TTC549 (cell line): ENCODE measurements around the gene KCNJ8.
"Not testable (repeated sequence)": the region's sequence is repeated elsewhere in the genome, so short reads cannot be mapped to it uniquely, and the experiment has no call there.

Source experiments
- FAIRE-seq: peaks from 2 replicates; lab custom pipeline; 2012; peaks lifted over from hg19 to GRCh38; lab: Jason Lieb, UNC

KCNJ8 gene

DNA sequence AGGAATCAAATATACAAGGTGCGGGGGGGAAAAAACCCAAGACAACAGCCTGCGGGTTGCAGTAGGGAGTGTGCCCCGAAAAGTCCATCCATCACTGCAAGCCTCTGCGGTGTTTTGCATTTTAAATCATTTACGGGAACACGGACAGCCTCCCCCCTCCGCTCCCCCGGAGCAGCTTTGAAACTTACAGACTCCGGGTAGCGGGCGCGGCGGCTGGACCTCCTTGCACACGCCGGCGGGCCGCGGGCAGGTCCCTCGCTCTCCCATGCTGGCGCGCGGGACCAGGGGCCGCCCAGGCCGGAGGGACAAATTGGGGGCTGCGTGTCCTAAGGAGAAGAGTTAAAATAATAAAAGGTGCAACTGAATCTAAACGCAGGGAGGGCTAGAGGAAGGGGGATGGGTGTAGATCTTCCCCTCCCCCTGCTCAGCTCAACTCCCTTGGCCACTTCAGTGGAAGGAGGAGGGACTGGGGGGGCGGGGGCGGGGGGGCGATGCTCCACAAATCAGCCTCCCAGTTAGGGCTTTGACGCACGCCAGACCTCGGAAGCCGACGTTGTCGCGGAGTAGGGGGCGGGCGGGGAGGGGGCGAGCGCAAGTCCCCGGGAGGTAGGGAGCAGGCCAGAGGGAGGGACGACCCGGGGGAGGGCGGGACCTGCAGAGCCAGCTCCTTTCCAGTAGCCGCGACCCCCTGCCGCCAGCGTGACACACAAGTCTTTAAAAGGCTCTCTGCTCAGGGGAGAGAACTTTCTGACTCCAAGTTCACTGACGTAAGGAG lies at the start of gene KCNJ8:
Gene KCNJ8 (minus strand): TSS at position 349 of the 775 bp plus-strand sequence. CDS start 1,090 bp downstream, outside the sequence.
- no peak for FAIRE-seq

DNA sequence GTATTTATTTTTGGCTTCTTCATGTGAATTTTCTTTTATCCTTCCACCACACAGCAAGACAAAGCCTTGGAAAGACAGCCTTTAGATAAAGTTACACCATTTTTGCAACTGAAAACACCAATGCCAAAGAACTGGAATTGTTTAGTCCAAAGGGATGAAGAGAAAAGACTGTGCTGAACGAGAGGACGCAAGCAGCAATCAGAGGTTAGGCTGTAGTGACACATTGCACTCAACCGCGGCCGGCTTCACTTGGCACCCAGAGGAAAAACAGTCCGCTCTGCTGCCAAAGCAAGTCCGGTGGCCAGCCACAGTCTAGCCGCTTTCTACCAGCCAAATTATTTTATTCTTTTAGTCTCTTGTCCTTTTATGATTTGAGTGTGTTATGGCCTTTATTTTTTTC lies 49.1 kb upstream of the KCNJ8 start:
- no peak for FAIRE-seq

DNA sequence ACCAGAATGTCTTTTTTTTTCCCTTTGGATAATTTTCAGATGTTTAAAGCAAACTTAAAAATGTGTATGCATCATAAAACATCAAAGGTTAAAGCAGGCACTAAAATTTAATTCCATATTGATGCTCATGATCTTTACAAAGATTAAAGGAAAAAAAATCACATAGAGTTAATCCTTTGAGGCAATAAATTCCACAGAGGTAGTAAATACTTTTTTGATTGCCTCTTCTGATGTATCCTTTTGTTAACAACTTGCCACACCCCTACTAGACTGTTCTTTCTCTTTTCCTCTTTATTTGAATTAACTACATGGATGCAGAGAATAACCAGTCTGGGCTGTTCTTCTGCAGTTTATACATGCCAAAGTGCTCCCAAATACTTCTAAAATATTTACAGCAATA lies 45.2 kb upstream of the KCNJ8 start:
- no peak for FAIRE-seq

DNA sequence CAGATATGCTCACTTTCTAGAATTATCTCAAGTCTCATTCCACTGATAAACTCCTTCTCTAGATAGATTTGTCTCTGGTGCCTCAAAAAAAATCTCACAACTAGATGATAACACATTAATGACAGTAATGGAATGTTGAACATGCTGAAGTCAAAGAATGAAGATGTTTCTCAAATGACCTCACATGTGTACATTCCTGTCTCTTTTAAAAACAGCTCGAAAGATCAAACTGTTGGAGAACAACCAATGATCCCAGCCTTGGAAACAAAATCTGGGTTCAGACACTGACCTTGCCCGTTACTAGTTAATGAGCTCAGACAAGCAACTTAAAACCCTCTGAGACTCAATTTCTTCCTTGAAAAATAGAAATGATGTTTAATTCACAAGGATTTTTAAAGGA lies 44.7 kb upstream of the KCNJ8 start:
- FAIRE-seq, result no peak

DNA sequence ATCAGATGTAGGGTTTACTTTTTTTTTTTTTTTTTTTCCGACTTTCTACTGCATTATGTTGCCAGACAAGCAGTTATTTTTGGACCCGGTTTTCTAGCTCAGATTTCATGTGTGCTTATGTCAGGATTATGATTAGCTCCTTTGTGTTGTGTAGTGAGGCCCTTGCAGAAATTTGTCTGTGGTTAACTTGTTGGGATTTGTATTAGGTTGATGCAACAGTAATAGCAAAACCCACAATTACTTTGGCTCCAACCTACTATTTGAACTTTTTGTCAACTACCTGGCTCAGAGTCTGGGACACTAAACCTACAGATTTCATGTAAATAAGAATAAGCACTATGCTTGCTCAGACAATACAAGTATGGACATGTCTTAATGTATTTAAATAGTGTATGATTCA lies 44.1 kb upstream of the KCNJ8 start:
- no peak for FAIRE-seq

DNA sequence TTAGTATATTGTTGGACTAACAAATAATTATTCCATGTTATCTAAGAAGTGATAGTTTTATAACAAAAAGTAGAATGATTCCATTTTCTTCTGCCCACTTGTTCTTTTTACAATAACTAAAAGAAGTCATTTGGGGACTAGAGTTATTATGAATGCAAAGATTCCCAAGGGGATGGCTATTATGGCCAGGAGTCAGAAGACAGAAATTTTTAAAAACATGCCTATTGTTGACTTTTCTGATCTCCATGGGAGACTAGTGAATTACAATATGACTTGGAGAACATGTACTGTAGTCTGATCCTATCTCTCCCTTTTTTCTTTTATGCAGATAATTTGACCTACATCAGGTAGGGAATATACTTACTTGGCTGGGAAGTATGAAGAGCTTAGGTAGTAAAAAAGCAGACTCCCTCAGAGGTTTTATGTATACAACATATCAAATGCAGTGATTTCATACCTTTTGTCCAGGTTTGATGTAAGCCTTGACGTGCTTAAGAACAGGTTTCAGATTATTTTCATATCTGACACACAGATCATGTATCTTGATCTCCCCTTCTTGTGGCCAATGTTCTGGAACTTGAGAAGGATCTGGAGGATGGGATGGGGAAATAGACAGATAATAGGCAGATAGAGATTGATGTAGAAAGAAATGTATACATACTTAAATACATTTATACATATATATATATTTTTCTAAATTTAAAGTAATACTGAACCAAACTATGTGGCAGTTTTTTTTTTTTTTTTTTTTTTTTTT lies 41.0 kb upstream of the KCNJ8 start:
- FAIRE-seq, result no peak

DNA sequence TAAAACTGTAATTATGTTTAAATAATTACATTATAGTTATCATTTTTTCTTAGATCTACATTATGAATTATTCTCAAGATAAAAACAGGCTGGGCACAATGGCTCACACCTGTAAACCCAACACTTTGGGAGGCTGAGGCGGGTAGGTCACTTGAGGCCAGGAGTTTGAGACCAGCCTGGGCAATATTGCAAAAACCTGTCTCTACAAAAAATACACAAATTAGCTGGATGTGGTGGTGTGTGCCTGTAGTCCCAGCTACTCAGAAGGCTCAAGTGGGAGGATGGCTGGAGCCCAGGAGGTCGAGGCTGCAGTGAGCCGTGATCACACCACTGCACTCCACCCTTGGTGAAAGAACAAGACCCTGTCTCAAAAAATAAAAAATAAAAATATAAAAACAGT lies 40.3 kb upstream of the KCNJ8 start:
- no peak for FAIRE-seq

DNA sequence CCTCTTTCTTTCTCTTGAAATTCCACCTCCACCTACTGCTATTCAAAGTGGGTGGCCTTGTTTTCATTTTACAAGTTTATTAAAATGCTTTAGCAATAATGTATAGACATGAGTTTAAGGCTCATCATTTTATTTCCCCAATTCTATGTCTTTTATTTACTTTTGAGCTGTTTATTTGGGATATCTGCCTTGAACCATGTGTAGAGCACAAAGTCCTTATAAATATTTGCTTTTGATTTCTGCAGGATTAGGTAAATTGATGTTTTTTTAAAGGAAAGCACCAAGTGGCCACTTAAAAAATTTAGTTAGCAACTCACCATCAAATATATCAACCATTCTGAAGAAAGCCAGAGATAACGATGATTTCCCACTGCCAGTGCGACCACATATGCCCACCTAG lies 39.8 kb upstream of the KCNJ8 start:
- FAIRE-seq, result no peak

DNA sequence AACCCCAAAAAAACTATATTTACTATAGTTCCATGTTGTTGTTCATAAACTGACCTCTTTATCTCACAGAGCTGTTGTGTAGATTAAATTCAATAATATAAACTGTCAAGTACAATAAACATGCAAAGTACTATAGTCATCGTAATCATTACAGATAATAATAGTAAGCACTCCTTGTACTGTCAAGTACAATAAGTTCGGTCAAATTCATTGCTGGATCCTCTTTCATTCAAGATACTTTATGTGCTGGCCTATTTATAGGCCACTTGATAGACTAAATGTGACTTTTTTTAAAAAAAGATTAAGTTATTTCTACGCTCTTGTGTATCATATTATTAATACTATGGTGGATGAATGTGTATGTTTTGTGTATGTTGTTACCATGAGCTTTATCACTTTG lies 39.2 kb upstream of the KCNJ8 start:
- no peak for FAIRE-seq

DNA sequence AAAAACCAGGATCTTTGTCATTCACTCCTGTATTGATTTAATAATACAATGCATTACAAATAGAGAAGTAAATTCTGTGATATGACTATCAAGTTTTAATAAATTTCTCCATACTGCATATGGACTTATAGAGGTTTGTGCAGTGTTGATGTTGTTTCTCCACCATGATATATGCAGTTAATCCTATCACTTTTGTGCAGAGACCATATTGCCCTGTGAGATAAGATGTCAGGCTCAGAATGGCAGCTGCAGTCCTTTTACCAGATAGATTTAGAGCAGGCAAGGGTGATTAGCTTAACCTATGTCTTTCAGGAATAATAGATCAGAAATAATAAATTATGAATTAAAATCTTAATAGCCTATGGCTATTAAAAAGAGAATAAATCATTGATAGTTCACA lies 38.6 kb upstream of the KCNJ8 start:
- FAIRE-seq, result no peak

DNA sequence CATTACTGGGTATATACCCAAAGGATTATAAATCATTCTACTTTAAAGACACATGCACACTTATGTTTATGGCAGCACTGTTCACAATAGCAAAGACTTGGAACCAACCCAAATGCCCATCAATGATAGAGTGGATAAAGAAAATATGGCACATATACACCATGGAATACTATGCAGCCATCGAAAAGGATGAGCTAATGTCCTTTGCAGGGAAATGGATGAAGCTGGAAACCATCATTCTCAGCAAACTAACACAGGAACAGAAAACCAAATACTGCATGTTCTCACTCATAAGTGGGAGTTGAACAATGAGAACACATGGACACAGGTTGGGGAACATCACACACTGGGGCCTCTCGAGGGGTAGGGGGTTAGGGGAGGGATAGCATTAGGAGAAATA lies 37.8 kb upstream of the KCNJ8 start:
- FAIRE-seq, result not testable (repeated sequence)

DNA sequence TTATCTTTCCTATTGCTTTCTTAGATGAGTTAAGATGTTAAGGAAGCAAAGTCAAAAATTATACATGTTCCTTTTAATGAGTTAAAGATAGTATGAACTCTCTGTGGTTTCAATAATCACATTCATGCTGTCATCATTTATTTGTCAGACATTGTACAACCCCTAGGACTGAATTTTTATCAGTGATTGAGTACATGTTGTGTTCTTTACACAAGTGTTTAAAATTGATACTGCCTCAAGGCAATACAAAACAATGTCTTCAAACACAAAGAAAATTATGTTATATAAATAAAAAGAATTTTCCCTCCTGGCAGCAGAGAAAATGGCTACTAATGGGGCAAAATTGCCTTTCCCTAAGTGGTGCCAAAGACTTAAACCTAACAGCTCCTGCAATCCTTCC lies 34.6 kb upstream of the KCNJ8 start:
- FAIRE-seq, result no peak

DNA sequence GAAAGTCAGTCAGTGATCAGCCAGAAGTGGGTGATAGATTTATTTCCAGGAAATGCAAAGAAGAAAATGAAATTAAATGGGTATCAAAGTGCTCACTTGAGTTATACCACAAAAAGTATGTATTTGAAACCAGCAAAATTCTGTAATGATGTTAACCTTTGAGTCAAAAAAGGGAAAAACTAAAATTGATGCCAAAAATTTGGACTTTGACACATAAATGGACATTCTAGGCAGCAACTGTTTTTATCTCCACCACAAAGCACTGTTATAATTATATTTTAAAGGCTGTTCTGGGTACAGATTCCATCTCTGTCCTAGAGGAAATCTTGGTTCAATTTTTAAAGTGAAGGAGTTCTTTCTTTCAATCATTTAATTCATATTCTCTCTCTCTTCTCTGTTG lies 31.7 kb upstream of the KCNJ8 start:
- FAIRE-seq, result no peak

DNA sequence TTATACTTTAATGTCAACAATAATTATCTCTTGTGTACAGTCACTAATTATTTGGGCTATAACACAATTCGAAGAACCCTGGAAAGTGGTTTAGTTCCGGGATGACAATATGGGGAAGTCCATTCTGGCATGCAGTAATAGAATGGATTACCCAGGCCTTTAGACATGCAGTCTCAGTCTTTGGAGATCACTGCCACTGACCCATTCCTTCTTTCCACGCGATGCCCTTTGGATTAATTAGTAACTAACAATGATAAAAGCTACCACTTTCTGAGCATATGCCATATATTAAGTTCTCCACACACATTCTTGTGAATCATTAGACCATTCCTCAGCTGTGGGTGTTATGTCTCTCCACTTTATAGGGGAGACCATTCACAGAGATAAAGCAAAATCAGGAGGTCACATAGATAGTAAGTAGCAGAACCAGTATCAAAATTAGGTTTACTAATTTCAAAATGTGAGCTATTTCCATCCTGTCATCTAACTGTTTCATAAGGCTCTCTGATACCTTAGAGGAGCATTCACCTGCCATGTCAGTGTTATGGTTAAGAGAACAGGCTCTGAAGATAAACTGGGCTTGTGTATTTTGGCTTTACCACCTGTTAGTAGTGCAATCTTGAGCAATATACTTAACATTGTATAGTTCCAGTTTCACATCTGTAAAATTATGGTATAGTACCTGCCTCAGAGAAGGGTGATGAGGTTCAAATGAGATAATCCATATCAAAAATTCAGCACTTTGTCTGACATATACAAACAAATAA lies 27.2 kb upstream of the KCNJ8 start:
- FAIRE-seq, result no peak

DNA sequence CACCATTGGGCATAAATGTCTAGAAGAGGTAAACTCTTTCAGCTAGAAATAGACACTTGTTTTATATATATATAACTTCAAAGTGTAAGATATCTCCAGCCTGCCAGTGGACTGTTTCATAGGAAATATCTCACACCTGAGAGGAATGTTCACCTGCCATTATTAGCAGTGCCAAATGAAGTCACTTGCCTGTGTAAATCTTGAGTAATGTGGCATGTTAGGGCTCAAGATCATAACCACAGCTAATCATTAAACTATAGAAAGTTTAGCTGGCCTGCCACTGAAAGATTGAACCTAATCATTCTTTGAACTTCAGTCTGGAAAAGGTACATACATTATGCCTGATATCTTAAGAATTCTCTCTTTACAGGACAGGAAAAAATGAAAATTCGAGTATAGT lies 25.5 kb upstream of the KCNJ8 start:
- no peak for FAIRE-seq

DNA sequence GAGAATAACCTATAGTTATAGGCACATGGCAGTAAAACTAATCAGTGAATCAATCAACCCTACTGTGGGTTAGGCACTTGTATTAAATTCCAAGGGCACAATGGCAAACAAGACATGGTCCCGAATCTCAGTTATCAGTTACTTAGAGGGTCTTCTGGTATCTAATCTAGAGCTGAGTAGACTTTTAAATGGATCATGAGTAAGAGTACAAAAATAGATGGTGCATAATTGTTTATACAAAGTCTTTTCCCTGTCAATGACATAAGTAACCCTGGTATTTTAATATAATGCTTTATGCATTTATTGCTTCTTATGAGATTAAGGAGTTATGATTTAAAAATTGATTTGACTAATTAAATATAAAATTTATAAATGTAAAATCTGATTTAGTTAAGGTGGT lies 23.0 kb upstream of the KCNJ8 start:
- FAIRE-seq, result no peak

DNA sequence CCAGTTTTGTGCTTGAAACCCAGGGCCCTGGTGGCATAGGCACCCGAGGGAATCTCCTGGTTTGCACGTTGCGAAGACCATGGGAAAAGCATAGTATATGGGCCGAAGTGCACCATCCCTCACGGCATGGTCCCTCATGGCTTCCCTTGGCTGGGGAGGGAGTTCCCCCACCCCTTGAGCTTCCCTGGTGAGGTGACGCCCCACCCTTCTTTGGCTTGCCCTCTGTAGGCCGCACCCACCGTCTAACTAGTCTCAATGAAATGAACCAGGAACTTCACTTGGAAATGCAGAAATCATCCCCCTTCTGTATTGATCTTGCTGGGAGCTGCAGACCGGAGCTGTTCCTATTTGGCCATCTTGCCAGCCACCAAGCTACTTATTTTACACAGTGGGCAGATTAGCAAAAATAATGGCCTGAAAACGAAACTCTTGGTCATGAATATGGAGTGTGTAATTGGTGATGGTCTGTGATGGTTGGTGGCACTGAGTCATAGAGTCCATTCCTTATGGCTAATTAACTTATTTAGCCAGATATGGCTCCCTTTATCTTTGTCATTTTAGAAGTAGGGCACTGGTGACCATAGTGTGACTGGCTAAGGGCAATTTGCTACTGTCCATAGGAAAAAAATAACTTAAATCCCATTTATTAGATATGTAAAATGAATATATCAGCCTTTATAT lies 21.3 kb upstream of the KCNJ8 start:
- FAIRE-seq, result no peak

DNA sequence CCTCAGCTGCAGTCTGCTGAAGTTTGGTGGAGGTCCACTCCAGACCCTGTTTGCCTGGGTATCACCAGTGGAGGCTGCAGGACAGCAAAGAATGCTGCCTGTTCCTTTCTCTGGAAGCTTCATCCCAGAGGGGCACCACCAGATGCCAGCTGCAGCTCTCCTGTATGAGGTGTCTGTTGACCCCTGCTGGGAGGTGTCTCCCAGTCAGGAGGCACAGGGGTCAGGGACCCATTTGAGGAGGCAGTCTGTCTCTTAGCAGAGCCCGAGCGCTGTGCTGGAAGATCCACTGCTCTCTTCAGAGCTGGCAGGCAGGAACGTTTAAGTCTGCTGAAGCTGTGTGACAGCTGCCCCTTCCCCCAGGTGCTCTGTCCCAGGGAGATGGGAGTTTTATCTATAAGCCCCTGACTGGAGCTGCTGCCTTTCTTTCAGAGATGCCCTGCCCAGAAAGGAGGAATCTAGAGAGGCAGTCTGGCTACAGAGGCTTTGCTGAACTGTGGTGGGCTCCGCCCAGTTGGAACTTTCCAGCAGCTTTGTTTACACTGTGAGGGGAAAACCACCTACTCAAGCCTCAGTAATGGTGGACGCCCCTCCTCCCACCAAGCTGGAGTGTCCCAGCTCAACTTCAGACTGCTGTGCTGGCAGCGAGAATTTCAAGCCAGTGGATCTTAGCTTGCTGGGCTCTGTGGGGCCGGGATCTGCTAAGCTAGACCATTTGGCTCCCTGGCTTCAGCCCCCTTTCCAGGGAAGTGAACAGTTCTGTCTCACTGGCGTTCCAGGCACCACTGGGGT lies 20.5 kb upstream of the KCNJ8 start:
- not testable (repeated sequence) for FAIRE-seq

DNA sequence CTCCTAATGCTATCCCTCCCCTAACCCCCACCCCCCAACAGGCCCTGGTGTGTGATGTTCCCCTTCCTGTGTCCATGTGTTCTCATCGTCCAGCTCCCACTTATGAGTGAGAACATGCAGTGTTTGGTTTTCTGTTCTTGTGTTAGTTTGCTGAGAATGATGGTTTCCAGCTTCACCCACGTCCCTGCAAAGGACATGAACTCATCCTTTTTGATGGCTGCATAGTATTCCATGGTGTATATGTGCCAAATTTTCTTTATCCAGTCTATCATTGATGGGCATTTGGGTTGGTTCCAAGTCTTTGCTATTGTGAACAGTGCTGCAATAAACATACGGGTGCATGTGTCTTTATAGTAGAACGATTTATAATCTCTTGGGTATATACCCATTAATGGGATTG lies 15.2 kb upstream of the KCNJ8 start:
- not testable (repeated sequence) for FAIRE-seq

DNA sequence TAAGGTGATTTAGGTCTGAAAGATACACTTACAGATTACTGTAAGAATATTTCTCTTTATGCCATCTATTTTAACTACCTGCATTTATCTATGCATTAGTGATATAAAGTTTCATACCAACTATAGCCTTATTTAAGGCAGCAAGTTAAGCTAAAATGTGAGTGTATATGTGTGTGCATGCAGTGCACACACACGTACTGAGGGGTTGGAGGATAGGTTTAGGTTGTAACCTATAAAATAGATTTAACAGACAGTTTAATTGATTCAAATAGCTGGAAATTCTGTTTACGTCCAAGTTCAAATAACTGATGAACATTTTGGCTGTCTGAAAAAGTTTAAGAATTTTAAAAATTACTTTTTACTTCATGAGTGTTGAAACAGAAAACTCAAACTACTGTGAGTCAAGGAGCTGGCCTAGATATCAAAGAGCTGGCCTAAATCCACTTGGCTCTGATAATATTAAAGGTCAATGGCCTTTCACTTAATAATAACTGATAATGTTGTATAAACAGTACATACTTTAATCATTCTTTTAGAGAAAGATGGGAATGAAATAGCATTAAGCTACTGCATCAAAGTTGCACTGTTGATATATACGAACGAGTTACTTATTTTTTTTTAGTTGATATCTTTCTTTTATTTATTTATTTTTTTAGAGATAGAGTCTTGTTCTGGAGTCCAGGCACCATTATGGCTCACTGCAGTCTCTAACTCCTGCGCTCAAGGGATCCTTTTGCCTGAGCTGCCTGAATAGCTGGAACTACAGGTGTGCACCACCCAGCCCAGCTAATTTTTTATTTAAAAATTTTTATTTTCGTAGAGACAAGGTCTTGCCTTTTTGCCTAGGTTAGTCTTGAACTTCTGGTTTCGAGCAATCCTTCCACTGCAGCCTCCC lies 13.8 kb upstream of the KCNJ8 start:
- FAIRE-seq, result no peak
